H7 (cell line): ENCODE measurements around the gene KCNJ16. TPM values are rescaled to one million over a fixed set of nuclear protein-coding genes. Genes with fewer than 3 reads are reported as not detected.

ENCODE experiments used
- DNase-seq: peaks from one replicate; pipeline ENCODE4 v3.0.0; 2012
- H3K27me3 ChIP-seq: 2 replicates; pipeline ENCODE4 v1.6.0; 2011; ENCODE audit warnings: mild to moderate bottlenecking, low read length; ENCODE audit not compliant: control insufficient read depth, insufficient read depth
- H3K36me3 ChIP-seq: replicated peaks from 2 replicates; pipeline ENCODE4 v1.5.1; 2011; ENCODE audit warnings: low read length; ENCODE audit not compliant: control insufficient read depth, insufficient read depth
- H3K4me3 ChIP-seq: 2 replicates; pipeline ENCODE4 v1.5.1; 2011; ENCODE audit warnings: low read depth, mild to moderate bottlenecking, control low read depth, low read length, moderate library complexity; ENCODE audit not compliant: insufficient read depth
- total RNA-seq: library from RNA; depleted of rRNA; stranded (reverse); fragments of >200 nt; shearing (Covaris generic); gene quantifications from 2 replicates; pipeline ENCODE4 v1.2.3, GENCODE V29; 2014

KCNJ16 gene
- total RNA-seq, 1 experiment from 2014 or later = 0.76 TPM

GRCh38 chr17:70050931-70051330 is 24.1 kb upstream of the KCNJ16 start:
- Histone ChIP-seq H3K27me3 (no peaks in the 10 kb centered on the region), H3K36me3 (no peaks in the 10 kb centered on the region), H3K4me3 (no peak overlapping the region)
- DNase-seq = no peak

DNA sequence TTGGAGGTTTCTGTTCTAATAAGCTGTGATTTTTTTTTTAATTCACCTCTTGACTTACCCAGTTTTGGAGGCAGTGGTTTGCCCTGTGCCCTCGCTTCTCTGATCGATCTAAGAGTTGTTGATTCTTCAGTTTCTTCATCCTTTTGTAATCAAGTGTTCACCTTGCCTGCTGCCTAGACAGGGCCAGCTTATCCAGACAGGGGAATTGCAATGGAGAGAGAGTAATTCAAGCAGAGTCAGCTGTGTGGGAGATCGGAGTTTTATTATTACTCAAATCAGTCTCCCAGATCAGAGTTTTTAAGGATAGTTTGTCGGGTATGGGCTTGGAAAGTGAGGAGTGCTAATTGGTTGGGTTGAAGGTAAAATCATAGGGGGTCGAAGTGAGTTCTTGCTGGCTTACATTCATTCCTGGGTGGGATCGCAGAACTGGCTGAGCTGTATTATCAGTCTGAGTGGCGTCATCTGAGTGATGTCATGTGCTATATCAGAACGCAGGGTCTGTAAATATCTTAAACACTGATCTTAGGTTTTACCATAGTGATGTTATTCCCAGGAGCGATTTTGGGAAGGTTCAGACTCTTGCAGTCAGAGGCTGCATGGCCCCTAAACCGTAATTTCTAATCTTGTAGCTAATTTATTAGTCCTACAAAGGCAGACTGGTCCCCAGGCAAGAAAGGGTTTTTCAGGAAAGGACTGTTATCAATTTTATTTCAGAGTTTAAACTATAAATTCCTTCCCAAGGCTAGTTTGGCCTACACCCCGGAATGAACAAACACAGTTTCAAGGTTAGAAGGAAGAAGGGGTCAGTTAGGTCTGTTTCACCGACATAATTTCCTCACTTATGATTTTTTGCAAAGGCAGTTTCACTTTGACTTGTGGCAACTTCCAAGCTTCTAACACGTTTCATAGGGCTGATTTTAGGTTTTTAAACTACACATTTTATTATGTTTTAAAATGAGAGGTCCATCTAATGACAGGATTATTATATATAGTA is 21.5 kb upstream of the KCNJ16 start:
- no peak for DNase-seq
- no peak overlapping the region for H3K4me3 ChIP-seq
- no peaks in the 10 kb centered on the region for H3K27me3 ChIP-seq
- no peaks in the 10 kb centered on the region for H3K36me3 ChIP-seq

- no peak overlapping the region for H3K4me3 ChIP-seq
- H3K36me3 ChIP-seq = no peaks in the 10 kb centered on the region
- no peak for DNase-seq
- H3K27me3 ChIP-seq = no peaks in the 10 kb centered on the region
Observed at GRCh38 chr17:70055000-70055399, 20.0 kb upstream of the KCNJ16 start.

GRCh38 chr17:70059071-70059470 is 16.0 kb upstream of the KCNJ16 start:
- H3K27me3 ChIP-seq = no peaks in the 10 kb centered on the region
- no peaks in the 10 kb centered on the region for H3K36me3 ChIP-seq
- no peak overlapping the region for H3K4me3 ChIP-seq
- no peak for DNase-seq

GRCh38 chr17:70059649-70060048 is 15.4 kb upstream of the KCNJ16 start:
- DNase-seq = no peak
- H3K4me3 ChIP-seq = no peak overlapping the region

DNA sequence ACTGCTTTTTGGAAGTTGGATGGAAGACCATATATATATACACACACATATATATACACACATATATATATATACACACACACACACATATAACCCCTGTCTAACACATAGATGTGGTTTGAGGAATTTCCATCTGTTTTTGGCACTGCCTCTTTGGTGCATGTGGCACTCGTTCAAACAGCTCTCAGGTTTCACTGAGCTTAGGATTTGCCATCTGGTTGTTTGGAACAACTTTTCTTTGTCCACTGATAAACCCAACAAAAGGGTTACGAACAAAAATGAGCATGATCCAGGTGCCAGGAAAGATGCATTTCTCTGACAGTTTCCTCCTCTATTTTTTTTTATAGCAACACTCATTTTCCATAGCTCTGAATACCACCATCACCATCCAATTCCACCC is 14.6 kb upstream of the KCNJ16 start:
- DNase-seq = no peak
- Histone ChIP-seq H3K4me3 (no peak overlapping the region), H3K27me3 (no peaks in the 10 kb centered on the region), H3K36me3 (no peaks in the 10 kb centered on the region)

More at GRCh38 chr17:70059649-70060048, 15.4 kb upstream of the KCNJ16 start:
- no peaks in the 10 kb centered on the region for H3K36me3 ChIP-seq
- H3K27me3 ChIP-seq = no peaks in the 10 kb centered on the region

- DNase-seq = no peak
- no peaks in the 10 kb centered on the region for H3K36me3 ChIP-seq
Observed at GRCh38 chr17:70067134-70067533, 7.9 kb upstream of the KCNJ16 start.

DNA sequence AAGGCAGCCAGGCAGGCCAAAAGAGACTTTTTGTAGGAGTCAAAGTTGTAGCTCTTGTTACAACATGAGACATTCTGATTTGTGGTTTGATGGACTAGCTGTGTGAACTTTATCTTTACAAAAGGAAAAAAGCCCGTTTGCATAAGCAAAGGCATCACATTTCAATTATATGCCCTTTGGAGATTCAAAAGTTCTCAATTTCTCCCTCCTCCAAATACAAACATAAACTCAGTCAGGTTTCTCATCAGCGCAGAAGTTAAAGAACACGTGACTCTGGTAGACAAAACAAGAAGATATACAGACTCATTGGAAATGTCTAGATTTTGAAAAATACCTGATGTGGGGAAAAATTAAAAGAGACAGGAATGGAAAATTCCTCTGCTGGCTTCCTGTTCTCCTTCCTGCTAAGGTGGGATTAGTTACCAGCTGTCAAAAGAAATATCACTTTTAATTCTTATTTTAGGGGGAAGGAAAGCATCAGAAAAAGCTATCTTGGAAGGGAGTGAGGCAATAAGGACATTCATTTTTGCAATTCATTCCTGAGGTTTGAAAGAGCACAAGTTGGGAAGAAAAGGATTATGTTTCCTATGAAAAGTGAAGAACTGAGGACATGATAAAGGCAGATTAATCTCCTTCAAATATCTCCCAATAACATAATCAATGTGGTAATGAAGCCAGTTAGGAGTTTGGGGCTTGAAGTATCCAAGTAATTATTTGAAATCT is 4.6 kb upstream of the KCNJ16 start:
- Histone ChIP-seq H3K4me3 (no peak overlapping the region), H3K27me3 (no peaks in the 10 kb centered on the region), H3K36me3 (no peaks in the 10 kb centered on the region)
- no peak for DNase-seq

More at GRCh38 chr17:70067134-70067533, 7.9 kb upstream of the KCNJ16 start:
- H3K27me3 ChIP-seq = no peaks in the 10 kb centered on the region
- no peak overlapping the region for H3K4me3 ChIP-seq

GRCh38 chr17:70071127-70071526 is 3.9 kb upstream of the KCNJ16 start:
- Histone ChIP-seq H3K4me3 (no peak overlapping the region), H3K36me3 (no peaks in the 10 kb centered on the region)
- DNase-seq = no peak

GRCh38 chr17:70071620-70072019 is 3.4 kb upstream of the KCNJ16 start:
- Histone ChIP-seq H3K4me3 (no peak overlapping the region), H3K27me3 (no peaks in the 10 kb centered on the region), H3K36me3 (no peaks in the 10 kb centered on the region)
- no peak for DNase-seq

More at GRCh38 chr17:70071127-70071526, 3.9 kb upstream of the KCNJ16 start:
- no peaks in the 10 kb centered on the region for H3K27me3 ChIP-seq

DNA sequence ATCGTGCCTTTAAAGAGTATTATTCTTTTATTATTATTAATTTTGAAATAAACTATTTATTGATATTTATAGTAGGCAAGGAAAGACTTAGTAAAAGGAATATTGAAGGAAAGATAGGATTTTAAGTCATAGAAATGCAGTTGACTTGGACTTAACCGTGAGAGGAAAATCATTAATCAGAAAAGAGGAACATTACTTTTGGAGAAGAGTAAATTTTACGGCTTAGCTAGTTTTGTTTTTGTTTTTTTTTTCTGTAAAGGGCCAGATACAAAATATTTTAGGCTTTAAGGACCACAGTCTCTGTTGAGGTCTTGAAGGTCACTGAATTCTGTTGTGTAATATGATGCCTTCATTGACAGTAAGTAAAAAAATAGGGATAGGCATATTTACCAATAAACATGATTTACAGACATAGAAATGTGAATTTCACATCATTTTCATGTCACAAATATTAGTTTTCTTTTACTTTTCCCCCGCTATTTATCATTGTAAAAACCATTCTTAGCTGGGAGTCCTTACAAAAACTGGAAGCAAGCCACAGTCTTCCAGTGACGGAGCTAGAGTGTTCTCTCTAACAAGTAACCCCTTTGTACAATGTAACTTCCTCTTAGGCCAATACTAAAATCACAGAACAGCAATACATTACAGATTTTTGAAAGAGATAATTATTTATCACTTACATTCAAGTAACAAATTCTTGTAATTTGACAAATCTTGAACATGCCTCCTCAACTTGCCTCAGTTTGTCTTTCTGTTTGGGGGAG is 2.3 kb upstream of the KCNJ16 start:
- DNase-seq = no peak
- H3K4me3 ChIP-seq = no peak overlapping the region
- no peaks in the 10 kb centered on the region for H3K27me3 ChIP-seq
- H3K36me3 ChIP-seq = no peaks in the 10 kb centered on the region

- Histone ChIP-seq H3K36me3 (no peaks in the 10 kb centered on the region), H3K4me3 (no peak overlapping the region), H3K27me3 (no peaks in the 10 kb centered on the region)
- DNase-seq = no peak
Observed at GRCh38 chr17:70073310-70073709, 1.7 kb upstream of the KCNJ16 start.

DNA sequence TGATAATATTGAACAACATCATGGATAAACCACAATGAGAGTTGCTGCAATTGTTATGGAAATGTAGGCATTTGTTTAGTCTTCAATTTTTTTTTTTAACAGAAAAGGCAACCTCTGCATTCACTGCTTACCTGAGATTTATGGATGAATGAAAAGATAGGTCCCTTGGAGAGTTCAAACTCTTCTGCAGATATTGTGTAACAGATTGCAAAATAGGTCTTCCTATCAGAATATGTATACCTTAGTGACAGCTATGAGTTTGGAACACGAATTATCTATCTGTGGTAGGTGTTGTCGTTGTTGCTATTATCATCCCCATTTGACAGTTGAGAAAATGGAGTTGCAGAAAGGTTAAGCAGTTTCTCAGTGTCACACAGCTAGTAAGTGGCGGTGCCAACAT is 1.2 kb upstream of the KCNJ16 start:
- H3K36me3 ChIP-seq = no peaks in the 10 kb centered on the region
- no peak for DNase-seq
- H3K4me3 ChIP-seq = no peak overlapping the region
- no peaks in the 10 kb centered on the region for H3K27me3 ChIP-seq

DNA sequence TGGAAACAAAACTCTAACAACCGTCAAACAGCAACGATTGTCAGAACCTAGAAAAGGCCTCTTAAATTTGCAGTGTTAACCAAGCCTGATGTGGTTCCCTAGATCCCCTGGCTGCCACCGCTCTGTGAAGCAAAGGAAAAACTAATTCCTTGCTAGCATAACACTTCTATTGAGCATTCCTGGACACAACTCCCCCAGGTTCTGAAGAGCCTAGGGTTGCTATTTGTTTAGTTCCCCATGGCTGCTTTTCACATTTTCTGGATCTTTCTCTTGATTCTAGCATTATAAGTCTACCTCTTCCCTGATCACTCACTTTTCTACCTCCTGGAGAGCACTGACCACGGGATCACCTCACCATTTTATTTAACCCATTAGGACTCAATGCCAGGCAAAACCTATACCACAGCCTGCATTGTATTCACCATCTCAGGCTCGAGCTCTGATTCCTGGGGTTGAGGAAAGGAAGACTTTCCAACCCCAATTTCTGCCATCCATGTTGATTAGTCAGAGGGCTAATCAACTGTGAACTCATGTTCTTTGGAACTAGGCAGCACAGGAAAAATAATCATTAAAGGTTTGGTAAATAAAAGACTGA is 692 bp upstream of the KCNJ16 start:
- no peak overlapping the region for H3K4me3 ChIP-seq
- no peaks in the 10 kb centered on the region for H3K27me3 ChIP-seq
- no peaks in the 10 kb centered on the region for H3K36me3 ChIP-seq
- DNase-seq = no peak
